Panc1 (cell line): ENCODE data around the gene BORCS8. TPM values are rescaled to one million over a fixed set of nuclear protein-coding genes. Genes with fewer than 3 reads are reported as not detected.

Source experiments
- ATAC-seq: fragments of 200-7000 bp; cut with Tn5 transposase; 2 replicates; pipeline ENCODE4 v1.9.1; 2020; ENCODE audit warnings: mild to moderate bottlenecking, moderate library complexity
- BruUV-seq: library from RNA; stranded (reverse); fragments of 400-500 nt; replicated peaks from 2 replicates; lab custom pipeline; 2021; lab: Mats Ljungman, UMichigan
- CTCF ChIA-PET: fragments of 300-600 bp; sonication (Branson Sonifier 250); formaldehyde crosslinking; loops from one replicate; lab custom pipeline; 2022; ENCODE audit warnings: antibody characterized with exemption; lab: Charles Lee
- POLR2A ChIA-PET: fragments of 300-600 bp; sonication (Branson Sonifier 250); formaldehyde crosslinking; loops from one replicate; lab custom pipeline; 2022; ENCODE audit warnings: antibody characterized with exemption; lab: Charles Lee
- DNase-seq: peaks from one replicate; pipeline ENCODE4 v3.0.0-alpha.2; 2010; ENCODE audit warnings: low read depth, low spot score
- H3K27ac ChIP-seq: 2 replicates; pipeline ENCODE4 v1.5.1; 2011; ENCODE audit warnings: mild to moderate bottlenecking, low read length, inconsistent platforms
- H3K27me3 ChIP-seq: fragments of 200-500 bp; sonication (Bioruptor generic); 2 replicates; pipeline ENCODE4 v1.6.0; 2014; ENCODE audit warnings: low read length, inconsistent platforms; ENCODE audit not compliant: control insufficient read depth, insufficient read depth
- H3K36me3 ChIP-seq: fragments of 200-500 bp; sonication (Bioruptor generic); 2 replicates; pipeline ENCODE4 v1.5.1; 2014; ENCODE audit warnings: inconsistent platforms, mild to moderate bottlenecking, low read length, moderate library complexity; ENCODE audit not compliant: control insufficient read depth, insufficient read depth
- H3K4me1 ChIP-seq: 2 replicates; pipeline ENCODE4 v1.5.1; 2011; ENCODE audit warnings: inconsistent platforms, mild to moderate bottlenecking, low read length, moderate library complexity; ENCODE audit not compliant: control insufficient read depth, insufficient read depth
- H3K4me3 ChIP-seq, 2 experiments: 2 replicates each; pipeline ENCODE4 v1.5.1; 2011 to 2012; ENCODE audit warnings: low read depth in 2 of 2, low read length in 2 of 2, mild to moderate bottlenecking in 2 of 2, inconsistent platforms in 1 of 2, moderate library complexity in 1 of 2
- H3K9me3 ChIP-seq: fragments of 200-500 bp; sonication (Bioruptor generic); 2 replicates; pipeline ENCODE4 v1.5.1; 2014; ENCODE audit warnings: low read depth, mild to moderate bottlenecking, inconsistent platforms, low read length, moderate library complexity; ENCODE audit not compliant: control insufficient read depth, insufficient read depth
- CTCF ChIP-seq: fragments of 450-650 bp; IDR thresholded peaks from 2 replicates; pipeline ENCODE4 v1.5.1; 2017; ENCODE audit warnings: mild to moderate bottlenecking
- POLR2AphosphoS5 ChIP-seq: IDR thresholded peaks from 2 replicates; pipeline ENCODE4 v1.6.1; 2012; ENCODE audit warnings: mild to moderate bottlenecking, low read depth, low read length, moderate library complexity
- REST ChIP-seq, 2 experiments: IDR thresholded peaks; 2 replicates each; pipeline ENCODE4 v1.6.1; 2011 to 2012; ENCODE audit warnings: low read depth in 2 of 2, control low read depth in 1 of 2, low read length in 1 of 2, mild to moderate bottlenecking in 1 of 2, moderate library complexity in 1 of 2; ENCODE audit not compliant: insufficient read depth in 1 of 2
- SIN3A ChIP-seq: IDR thresholded peaks from 2 replicates; pipeline ENCODE4 v1.6.1; 2012; ENCODE audit warnings: low read depth, mild to moderate bottlenecking, low read length, moderate library complexity, borderline replicate concordance; ENCODE audit not compliant: insufficient read depth
- TCF7L2 ChIP-seq: IDR thresholded peaks from 2 replicates; pipeline ENCODE4 v1.6.1; 2011; ENCODE audit warnings: mild to moderate bottlenecking, low read depth, low read length, inconsistent platforms
- in situ Hi-C: cut with HindIII; loops from 2 replicates; pipeline ENCODE4 v1.10.0; 2016; ENCODE audit warnings: low sequenced_read_pairs, low pct_unique_long_range_greater_than_20kb
- intact Hi-C: fragments of 100-400 bp; cut with micrococcal nuclease; formaldehyde crosslinking; loops from one replicate; pipeline ENCODE4 v1.10.0; 2022; ENCODE audit not compliant: unreplicated experiment
- total RNA-seq: library from RNA; stranded (reverse); gene quantifications from one replicate; pipeline ENCODE4 v1.2.1, GENCODE V29; 2021; ENCODE audit not compliant: unreplicated experiment

BORCS8 gene
- total RNA-seq, 1 experiment from 2014 or later = 37.8 TPM

- H3K27ac ChIP-seq = no peak overlapping the region
- ATAC-seq (no peak), DNase-seq (no peak)
- intact Hi-C loops = no loop called here
- no peaks in the 10 kb centered on the region for H3K27me3 ChIP-seq
- CTCF ChIA-PET = no interaction called here
- no peaks in the 10 kb centered on the region for H3K4me1 ChIP-seq
- POLR2A ChIA-PET = no interaction called here
- H3K36me3 ChIP-seq = no peaks in the 10 kb centered on the region
- H3K4me3 ChIP-seq = no peak overlapping the region
- H3K9me3 ChIP-seq = no peaks in the 10 kb centered on the region
- no TSS peak for BruUV-seq
- in situ Hi-C loops = no loop called here
- TF ChIP-seq TCF7L2 = no peak
These were observed 34.1 kb downstream of the BORCS8 start for GRCh38 chr19:19157808-19158207.

GRCh38 chr19:19155495-19156219, 36.3 kb downstream of the BORCS8 start:
- ChIA-PET CTCF (no interaction called here), POLR2A (interaction anchor here (0.7 kb wide), 1 partner anchor 222 kb away, joined by 5 read pairs; no protein-coding TSS in a partner anchor)
- Histone ChIP-seq H3K36me3 (no peaks in the 10 kb centered on the region), H3K4me3 (no peak overlapping the region), H3K9me3 (no peaks in the 10 kb centered on the region), H3K4me1 (no peaks in the 10 kb centered on the region), H3K27me3 (no peaks in the 10 kb centered on the region), H3K27ac (no peak overlapping the region)
- intact Hi-C loops (no loop called here), in situ Hi-C loops (no loop called here)
- BruUV-seq = no TSS peak
- DNase-seq (no peak), ATAC-seq (no peak)
- no peak for TF ChIP-seq REST (IDR thresholded peaks at IDR 0.05; ENCODE audit: insufficient read depth in 1 of 2, low read depth in 2 of 2, low read length in 1 of 2)
- no peak for TF ChIP-seq CTCF
- no peak for TF ChIP-seq TCF7L2
- no peak for TF ChIP-seq SIN3A
- no peak for TF ChIP-seq POLR2AphosphoS5

- ChIA-PET POLR2A (no interaction called here), CTCF (no interaction called here)
- TF ChIP-seq TCF7L2 (no peak), SIN3A (no peak)
- Histone ChIP-seq H3K4me1 (no peaks in the 10 kb centered on the region), H3K4me3 (no peak overlapping the region), H3K27me3 (no peaks in the 10 kb centered on the region), H3K9me3 (no peaks in the 10 kb centered on the region), H3K36me3 (no peaks in the 10 kb centered on the region), H3K27ac (no peak overlapping the region)
- intact Hi-C loops = no loop called here
- BruUV-seq = no TSS peak
- in situ Hi-C loops = no loop called here
- no peak for ATAC-seq
- DNase-seq = no peak
These were observed 37.0 kb downstream of the BORCS8 start for GRCh38 chr19:19154768-19155494.
